SW 1271 (cell line): ENCODE measurements around the gene PZP.
"Not testable (repeated sequence)": the region's sequence is repeated elsewhere in the genome, so short reads cannot be mapped to it uniquely, and the experiment has no call there.

Experiments used
- DNase-seq, 2 experiments: peaks; one replicate each; lab custom pipeline; 2025; lab: John Stamatoyannopoulos, UW

Gene PZP

GRCh38 chr12:9208229-9208628, at the start of gene PZP:
TSS of gene PZP (minus strand) at chr12:9208395. CDS start at chr12:9208341, 54 bp downstream.
- no peak for DNase-seq

DNA sequence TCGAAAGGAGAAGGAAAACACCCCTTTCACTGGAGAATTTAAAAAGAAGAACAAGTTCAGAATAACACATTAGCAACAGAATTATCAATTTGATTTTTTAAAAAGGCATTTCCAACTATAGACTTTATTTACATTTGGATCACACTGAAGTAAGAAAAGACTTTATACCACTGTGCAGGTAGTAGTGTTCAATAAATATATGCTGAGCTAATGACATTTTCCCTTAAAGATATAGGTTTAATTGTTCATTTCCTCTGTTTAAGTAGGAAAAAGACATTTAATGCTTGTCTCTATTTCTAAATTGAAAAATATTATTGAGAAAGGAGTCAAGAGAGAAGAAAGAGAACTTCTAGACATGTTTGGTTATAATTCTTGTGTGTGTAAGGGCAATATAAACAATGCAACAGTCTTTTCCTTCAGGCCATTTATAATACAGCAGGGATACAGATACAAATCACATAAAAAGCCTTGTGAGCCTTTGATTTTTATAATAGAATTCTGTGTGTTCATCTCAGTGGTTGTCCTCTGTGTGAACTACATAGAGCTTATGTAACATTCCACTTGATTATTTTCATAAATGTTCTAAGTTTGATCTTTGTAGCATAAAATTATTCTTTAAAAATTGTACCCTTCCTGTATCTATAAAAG, 48.7 kb upstream of the PZP start:
- no peak for DNase-seq

DNA sequence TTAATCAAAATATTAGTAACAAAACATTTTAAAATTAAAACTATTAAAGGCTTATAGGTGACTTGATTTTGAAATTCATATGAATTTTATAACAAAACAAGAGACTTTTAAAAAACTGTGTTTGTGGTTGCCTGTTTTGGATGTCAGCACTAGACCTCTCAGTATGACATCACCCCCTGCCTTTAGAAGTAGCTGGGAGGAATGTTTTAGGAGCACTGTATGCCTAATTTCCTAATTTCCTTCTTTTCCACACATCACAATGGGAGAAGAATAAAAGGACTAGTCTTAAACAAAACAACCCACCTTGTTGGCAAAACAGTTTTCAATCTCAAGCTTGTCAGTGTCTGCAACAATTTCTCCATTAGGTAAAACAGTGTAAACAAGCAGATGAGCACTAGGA, 48.1 kb upstream of the PZP start:
- DNase-seq = no peak

DNA sequence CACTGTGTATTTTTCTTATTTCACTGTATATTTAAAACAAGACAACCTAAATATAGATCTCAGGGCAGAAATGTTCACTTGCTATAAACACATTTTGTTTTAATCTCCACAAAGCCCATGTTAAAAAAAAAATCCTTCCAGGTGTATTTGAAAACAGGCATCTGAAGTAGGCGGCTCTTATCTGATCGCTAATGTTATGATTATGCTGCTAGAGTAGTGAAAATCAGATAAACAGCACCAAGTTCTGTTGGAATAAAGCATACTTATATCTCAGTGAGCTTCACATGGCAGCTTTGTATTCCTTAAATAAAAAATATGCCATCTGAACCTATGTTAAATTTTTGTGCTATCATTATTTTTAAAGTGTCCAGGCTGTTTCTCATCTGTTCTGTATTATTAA, 47.6 kb upstream of the PZP start:
- no peak for DNase-seq

GRCh38 chr12:9253464-9253863, 45.3 kb upstream of the PZP start:
- no peak for DNase-seq

DNA sequence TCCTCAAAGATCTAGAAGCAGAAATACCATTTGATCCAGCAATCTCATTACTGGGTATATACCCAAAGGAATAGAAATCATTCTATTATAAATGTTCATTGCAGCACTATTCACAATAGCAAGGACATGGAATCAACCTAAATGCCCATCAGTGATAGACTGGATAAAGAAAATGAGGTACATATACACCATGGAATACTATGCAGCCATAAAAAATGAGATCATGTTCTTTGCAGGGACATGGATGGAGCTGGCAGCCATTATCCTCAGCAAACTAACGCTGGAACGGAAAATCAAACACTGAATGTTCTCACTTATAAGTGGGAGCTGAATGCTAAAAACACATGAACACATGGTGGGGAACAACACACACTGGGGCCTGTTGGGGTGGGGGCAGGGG, 44.6 kb upstream of the PZP start:
- DNase-seq = not testable (repeated sequence)

GRCh38 chr12:9252256-9252655, 44.1 kb upstream of the PZP start:
- no peak for DNase-seq

DNA sequence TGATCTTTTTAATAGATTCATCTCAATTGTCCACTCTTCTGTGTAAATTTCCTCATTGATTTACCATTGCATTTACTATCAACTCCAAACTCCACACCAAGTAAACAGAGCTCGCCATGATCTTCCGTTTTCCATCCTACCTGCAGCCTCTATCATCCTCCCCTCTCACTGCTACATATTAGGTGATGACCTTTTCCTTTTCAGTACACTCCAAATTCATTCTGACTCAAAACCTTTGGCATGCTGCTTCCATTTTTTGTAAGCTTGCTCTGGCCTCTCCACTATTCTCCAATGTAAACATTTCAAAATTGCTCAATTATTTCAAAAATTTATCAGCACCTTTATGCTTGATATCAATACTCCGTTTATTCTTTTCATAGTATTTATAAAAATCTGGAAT, 40.2 kb upstream of the PZP start:
- no peak for DNase-seq

DNA sequence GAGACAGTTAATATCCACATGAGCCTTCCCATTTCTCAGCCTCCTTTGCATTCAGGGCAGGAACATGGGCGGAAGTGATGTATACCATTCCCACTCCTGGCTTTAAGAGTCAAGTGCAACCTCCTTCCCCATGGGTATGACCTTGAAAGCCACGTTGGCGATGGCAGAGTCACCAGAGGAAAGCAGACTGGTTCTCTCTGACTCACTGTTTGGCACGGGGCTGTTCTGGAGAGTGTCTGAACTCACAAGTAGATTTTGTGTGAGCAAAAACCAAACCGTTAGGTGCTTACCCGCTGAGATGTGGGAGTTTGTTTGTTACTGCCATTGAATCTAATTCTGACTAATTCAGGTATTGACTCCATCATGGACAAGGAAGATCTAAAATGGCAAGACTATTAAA, 36.7 kb upstream of the PZP start:
- no peak for DNase-seq

DNA sequence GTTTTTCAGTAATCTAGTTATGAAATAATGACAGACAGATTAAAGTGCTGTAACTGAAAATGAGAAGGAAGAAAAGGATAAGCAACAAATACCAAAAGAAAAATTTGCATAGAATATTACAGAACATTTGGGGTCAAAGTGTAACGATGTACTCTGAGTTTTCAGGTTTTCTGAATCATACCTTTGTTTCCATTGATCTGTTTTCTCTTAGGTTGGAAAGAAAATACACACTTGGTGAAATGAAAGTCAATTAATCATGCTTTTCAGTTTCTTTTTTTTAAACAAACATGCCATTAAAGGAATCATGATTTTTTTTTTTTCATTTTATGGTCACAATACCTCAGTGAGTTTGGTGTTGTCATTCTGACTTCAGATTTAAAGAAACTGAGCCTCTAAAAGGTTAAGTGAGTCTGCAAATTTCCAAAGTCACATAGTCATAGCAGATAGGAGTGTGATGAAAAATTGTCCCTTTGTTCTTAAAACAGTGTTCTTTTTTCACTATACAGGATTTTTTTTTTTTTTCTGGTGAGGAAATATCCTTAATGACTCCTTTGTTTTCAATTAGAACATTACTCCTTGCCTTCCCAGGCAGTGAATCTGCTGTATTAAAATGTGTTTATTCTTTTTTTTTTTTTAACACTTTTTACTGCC, 35.9 kb upstream of the PZP start:
- no peak for DNase-seq

GRCh38 chr12:9241301-9241700, 33.1 kb upstream of the PZP start:
- DNase-seq = no peak

DNA sequence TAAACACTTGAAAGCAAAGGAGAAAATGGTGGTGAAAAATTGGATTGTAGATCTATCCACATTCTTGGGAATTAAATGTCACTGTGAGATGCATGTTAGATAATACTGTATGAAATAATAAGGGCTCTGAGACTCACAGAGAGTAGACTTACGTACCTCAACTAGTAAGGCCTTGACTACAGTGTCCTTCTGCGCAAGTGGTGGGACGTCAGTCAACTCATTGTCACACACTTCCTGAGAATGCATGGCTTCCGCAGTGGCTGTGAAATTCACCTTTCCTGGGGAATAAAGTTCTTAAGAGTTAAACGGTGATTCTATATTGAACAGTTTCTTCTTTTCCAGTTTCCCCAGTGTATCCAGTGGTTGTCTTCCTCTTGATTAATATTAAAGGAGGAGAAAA, 32.6 kb upstream of the PZP start:
- no peak for DNase-seq

DNA sequence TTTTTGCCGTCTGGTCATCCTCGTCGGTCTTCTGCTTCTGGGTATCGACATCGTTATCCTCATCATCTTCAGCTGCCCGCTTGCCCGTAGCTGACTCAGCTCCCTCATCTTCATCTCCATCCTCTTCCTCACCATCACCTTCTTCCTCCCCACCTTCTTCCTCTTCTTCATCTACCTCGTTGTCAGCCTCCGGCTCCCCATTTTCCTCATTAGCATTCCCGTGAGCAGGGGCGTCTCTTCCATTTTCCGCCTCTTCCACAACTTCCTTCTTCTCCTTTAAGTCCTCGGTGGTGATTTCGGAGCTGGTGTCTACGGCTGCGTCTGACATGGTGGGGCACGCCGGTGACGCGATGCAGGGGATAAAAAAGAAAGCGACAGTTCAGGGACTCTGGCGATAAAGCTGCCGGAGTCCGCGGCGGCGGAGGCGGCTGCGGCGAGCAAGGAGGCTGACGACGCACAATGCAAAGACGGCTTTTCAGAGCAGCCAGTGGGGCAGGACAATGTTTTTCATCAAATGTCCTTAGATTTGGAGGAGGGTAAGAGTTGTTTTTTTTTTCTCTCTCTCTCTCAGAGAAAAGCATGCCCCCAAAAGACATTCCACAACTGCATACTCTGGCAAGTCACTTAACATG, 31.9 kb upstream of the PZP start:
- DNase-seq = not testable (repeated sequence)

DNA sequence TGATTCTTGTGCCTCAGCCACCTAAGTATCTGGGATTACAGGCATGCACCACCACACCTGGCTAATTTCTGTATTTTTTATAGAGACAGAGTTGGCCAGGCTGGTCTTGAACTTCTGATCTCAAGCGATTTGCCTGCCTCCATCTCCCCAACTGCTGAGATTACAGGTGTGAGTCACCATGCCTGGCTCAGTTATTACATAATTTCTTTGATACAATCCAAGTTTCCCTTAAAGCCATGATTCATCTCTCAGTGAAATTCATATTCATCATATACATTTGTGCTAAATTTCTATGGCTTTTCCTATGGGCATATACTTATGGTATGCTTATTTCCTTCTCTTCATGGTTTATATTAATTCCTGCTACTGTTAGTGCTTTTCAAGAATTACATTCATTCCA, 29.1 kb upstream of the PZP start:
- DNase-seq = no peak

- no peak for DNase-seq
These were observed 27.3 kb upstream of the PZP start for GRCh38 chr12:9235519-9235918.

DNA sequence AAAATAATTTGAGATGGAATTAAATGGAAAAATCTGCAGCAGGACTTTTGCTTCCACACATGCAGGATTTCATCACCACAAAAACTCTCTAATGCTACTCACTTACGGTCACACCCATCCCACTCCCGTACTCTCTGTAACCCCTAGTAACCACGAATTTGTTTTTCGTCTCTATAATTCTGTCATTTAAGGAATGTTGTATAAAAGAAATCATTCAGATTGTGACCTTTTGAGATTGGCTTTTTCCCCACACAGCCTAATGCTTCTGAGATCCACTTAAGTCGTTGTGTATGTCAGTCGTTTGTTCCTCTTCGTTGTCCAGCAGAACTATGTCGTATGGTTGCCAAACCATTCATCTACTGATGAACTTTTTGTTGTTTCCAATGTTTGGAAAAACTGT, 19.8 kb upstream of the PZP start:
- DNase-seq = no peak

DNA sequence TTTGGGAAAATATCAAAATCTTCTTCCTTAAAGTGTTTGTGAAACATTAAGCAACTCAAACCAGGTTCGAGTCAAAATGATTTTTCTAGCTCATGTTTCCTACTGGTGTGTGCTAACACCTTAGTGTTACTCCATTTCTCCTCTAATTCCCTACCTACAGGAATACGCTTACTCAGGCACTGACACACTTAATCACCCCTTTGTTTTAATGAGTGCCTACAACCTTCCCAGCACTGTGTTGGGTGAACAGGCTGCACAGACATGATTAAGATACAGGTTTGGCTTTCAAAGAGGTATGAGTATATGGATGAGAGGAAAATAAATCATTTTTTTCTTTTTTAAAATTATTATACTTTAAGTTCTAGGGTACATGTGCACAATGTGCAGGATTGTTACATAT, 15.6 kb upstream of the PZP start:
- no peak for DNase-seq

- DNase-seq = no peak
These were observed 13.3 kb upstream of the PZP start for GRCh38 chr12:9221483-9221882.

- DNase-seq = not testable (repeated sequence)
These were observed 12.8 kb upstream of the PZP start for GRCh38 chr12:9221011-9221410.

DNA sequence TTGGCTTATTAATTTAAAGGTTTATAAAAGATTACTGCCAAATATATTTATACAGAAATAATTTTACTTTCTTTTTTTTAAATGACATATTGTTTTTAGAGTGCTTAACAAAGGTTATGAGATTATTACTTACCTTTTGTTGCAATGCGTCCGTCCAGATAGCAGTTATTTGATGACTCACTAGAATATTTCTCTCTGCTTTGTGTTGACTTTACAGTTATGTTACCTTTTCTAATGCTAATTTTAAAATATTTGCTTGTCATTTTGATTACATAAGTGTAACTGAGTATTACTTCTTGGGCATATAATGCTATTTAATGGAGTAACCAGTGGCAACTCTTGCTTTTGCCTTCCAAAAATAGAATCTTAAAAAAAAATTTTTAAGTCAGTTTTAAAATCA, 6.3 kb upstream of the PZP start:
- DNase-seq = no peak

DNA sequence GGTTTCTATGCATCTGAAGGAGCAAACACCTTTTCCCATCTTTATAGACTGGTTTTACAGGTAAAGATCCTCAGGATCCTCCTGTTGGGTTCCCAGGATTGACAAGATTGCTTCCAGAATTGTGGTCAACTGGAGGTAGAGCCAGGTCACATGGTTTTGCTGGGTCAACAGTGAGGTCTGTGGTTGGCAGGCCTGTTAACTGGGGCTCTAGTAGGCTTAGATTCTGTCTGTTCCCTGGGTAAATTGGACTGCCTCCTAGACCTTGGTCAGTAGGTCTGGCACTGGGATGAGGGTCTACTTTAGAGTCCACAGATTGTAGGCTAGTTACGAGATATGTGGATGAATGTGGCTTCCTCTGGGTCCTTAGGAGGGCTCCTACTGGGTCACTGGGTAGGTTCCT, 3.5 kb upstream of the PZP start:
- no peak for DNase-seq

- no peak for DNase-seq
These were observed 3.8 kb downstream of the PZP start for GRCh38 chr12:9204380-9204779.

DNA sequence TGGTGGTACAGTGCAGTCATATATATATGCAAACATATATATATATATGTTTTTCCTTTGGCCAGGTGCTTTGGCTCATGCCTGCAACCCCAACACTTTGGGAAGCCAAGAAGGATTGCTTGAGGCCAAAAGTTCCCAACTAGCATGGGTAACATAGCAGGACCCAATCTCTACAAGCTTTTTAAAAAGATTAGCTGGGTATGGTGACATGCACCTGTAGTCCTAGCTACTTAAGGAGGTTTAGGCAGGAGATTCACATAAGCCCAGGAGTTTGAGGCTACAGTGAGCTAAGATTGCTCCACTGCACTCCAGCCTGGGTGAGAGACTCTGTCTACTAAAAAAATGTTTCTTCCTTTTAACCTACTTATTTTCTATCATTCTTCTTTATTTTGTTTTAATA, 10.2 kb downstream of the PZP start:
- DNase-seq = no peak

DNA sequence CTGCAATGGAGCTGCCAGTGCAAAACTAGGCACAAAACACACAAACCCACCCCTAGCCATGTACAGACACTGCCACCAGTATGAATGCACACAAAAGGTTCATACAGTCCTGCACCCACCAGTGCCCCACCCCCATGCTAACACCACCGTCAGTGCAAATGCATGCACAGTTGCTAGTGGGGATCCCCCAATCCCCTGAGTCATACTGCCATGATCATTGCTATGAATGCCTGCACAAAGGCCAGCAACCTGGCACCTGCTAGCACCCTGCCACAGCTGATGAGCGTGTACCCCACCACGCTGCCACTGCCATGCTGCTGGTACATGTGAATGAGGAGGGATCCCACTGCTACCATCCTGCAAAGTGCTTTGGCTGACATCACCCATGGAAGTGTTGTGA, 23.9 kb downstream of the PZP start:
- DNase-seq = no peak
